Central memory CD8-positive, alpha-beta T cell (primary cell): ENCODE measurements around the gene PATL1.
"Not testable (repeated sequence)": the region's sequence is repeated elsewhere in the genome, so short reads cannot be mapped to it uniquely, and the experiment has no call there.

Experiments
- ATAC-seq: fragments of 150-1000 bp; cut with Tn5 transposase; replicated peaks from 2 replicates; pipeline ENCODE4 v1.10.0; 2022; ENCODE audit warnings: mild to moderate bottlenecking, moderate FRiP score, moderate number of reproducible peaks; ENCODE audit not compliant: poor library complexity, severe bottlenecking; ENCODE audit errors: extremely low read depth
- DNase-seq, 2 donors: peaks; one replicate each; pipeline ENCODE4 v3.0.0; 2021; ENCODE audit warnings: low spot score in 2 of 2
- H3K27ac Mint-ChIP-seq: one replicate; pipeline ENCODE4 v1.8.0; 2022; ENCODE audit warnings: low read depth, mild to moderate bottlenecking, moderate library complexity, mixed read lengths
- H3K27me3 Mint-ChIP-seq: one replicate; pipeline ENCODE4 v1.8.0; 2022; ENCODE audit warnings: mixed read lengths
- H3K36me3 Mint-ChIP-seq: one replicate; pipeline ENCODE4 v1.8.0; 2022; ENCODE audit warnings: mild to moderate bottlenecking, moderate library complexity, mixed read lengths; ENCODE audit not compliant: insufficient read depth
- H3K4me1 Mint-ChIP-seq: one replicate; pipeline ENCODE4 v1.8.0; 2022; ENCODE audit warnings: mixed read lengths
- H3K4me3 Mint-ChIP-seq: one replicate; pipeline ENCODE4 v1.8.0; 2022; ENCODE audit warnings: mild to moderate bottlenecking, moderate library complexity, mixed read lengths
- H3K9me3 Mint-ChIP-seq: one replicate; pipeline ENCODE4 v1.8.0; 2022; ENCODE audit warnings: mixed read lengths

PATL1 gene

GRCh38 chr11:59626969-59627368 is 41.9 kb downstream of the PATL1 start:
- H3K4me3 Mint-ChIP-seq, H3K27me3 Mint-ChIP-seq, H3K4me1 Mint-ChIP-seq, H3K27ac Mint-ChIP-seq, ATAC-seq, H3K9me3 Mint-ChIP-seq, H3K36me3 Mint-ChIP-seq, DNase-seq: not testable (repeated sequence)

- Mint-ChIP-seq H3K4me1 (no peaks in the 10 kb centered on the region), H3K27me3 (no peaks in the 10 kb centered on the region), H3K9me3 (no peaks in the 10 kb centered on the region), H3K4me3 (no peak overlapping the region), H3K36me3 (no peaks in the 10 kb centered on the region), H3K27ac (no peak overlapping the region)
- no peak for ATAC-seq
- no peak for DNase-seq
Observed at GRCh38 chr11:59625703-59626102, 43.1 kb downstream of the PATL1 start.

GRCh38 chr11:59617876-59618275 is 51.0 kb downstream of the PATL1 start:
- Mint-ChIP-seq H3K27ac (no peak overlapping the region), H3K27me3 (no peaks in the 10 kb centered on the region), H3K36me3 (peaks cover 19% of the 10 kb centered on the region), H3K9me3 (no peaks in the 10 kb centered on the region), H3K4me1 (peaks cover 23% of the 10 kb centered on the region), H3K4me3 (no peak overlapping the region)
- ATAC-seq (no peak), DNase-seq (no peak)

GRCh38 chr11:59616396-59616982 is 52.3 kb downstream of the PATL1 start:
- peaks cover 35% of the 10 kb centered on the region for H3K4me1 Mint-ChIP-seq
- H3K9me3 Mint-ChIP-seq = no peaks in the 10 kb centered on the region

GRCh38 chr11:59615637-59616395 is 53.0 kb downstream of the PATL1 start, which contains the start of gene OSBP:
OSBP (minus strand) TSS chr11:59615774; CDS start chr11:59615664, 110 bp downstream.
- peak within 1 kb of the TSS; percentile 92 for H3K4me3 Mint-ChIP-seq
- H3K27ac Mint-ChIP-seq = peak within 1 kb of the TSS; percentile 81
- H3K4me1 Mint-ChIP-seq = peaks cover 39% of the 10 kb centered on the region
- ATAC-seq (peak; percentile 86), DNase-seq (peak; percentile 94 to 99)
- no peaks in the 10 kb centered on the region for H3K27me3 Mint-ChIP-seq
- H3K9me3 Mint-ChIP-seq = no peaks in the 10 kb centered on the region
- peaks cover 19% of the 10 kb centered on the region for H3K36me3 Mint-ChIP-seq

More at GRCh38 chr11:59616396-59616982, 52.3 kb downstream of the PATL1 start:
- Mint-ChIP-seq H3K36me3 (peaks cover 19% of the 10 kb centered on the region), H3K27ac (peak overlapping the region; percentile 81), H3K27me3 (no peaks in the 10 kb centered on the region), H3K4me3 (peak overlapping the region; percentile 92)
- ATAC-seq (no peak), DNase-seq (no peak)

- Mint-ChIP-seq H3K36me3 (peaks cover 24% of the 10 kb centered on the region), H3K9me3 (no peaks in the 10 kb centered on the region), H3K27ac (peak overlapping the region; percentile 81), H3K4me3 (peak overlapping the region; percentile 92), H3K27me3 (no peaks in the 10 kb centered on the region), H3K4me1 (peaks cover 39% of the 10 kb centered on the region)
- DNase-seq = peak; percentile 36 to 46
- peak; percentile 21 for ATAC-seq
Observed at GRCh38 chr11:59615120-59615636, 53.7 kb downstream of the PATL1 start.

- Mint-ChIP-seq H3K4me1 (peaks cover 39% of the 10 kb centered on the region), H3K9me3 (no peaks in the 10 kb centered on the region), H3K4me3 (peak overlapping the region; percentile 92), H3K36me3 (peaks cover 31% of the 10 kb centered on the region), H3K27ac (peak overlapping the region; percentile 81), H3K27me3 (no peaks in the 10 kb centered on the region)
- ATAC-seq = no peak
- DNase-seq = no peak
Observed at GRCh38 chr11:59614277-59615119, 54.3 kb downstream of the PATL1 start.

- DNase-seq (no peak), ATAC-seq (no peak)
- Mint-ChIP-seq H3K27ac (no peak overlapping the region), H3K9me3 (no peaks in the 10 kb centered on the region), H3K27me3 (no peaks in the 10 kb centered on the region), H3K4me1 (peaks cover 39% of the 10 kb centered on the region), H3K4me3 (no peak overlapping the region), H3K36me3 (peaks cover 56% of the 10 kb centered on the region)
Observed at GRCh38 chr11:59611570-59612565, 57.0 kb downstream of the PATL1 start.

GRCh38 chr11:59610289-59610688 is 58.5 kb downstream of the PATL1 start:
- DNase-seq = no peak
- H3K36me3 Mint-ChIP-seq = peaks cover 61% of the 10 kb centered on the region
- ATAC-seq = no peak
- H3K27me3 Mint-ChIP-seq = no peaks in the 10 kb centered on the region
- H3K4me1 Mint-ChIP-seq = peaks cover 46% of the 10 kb centered on the region
- no peaks in the 10 kb centered on the region for H3K9me3 Mint-ChIP-seq
- H3K4me3 Mint-ChIP-seq = no peak overlapping the region
- no peak overlapping the region for H3K27ac Mint-ChIP-seq

- H3K9me3 Mint-ChIP-seq = no peaks in the 10 kb centered on the region
- H3K4me1 Mint-ChIP-seq = peaks cover 35% of the 10 kb centered on the region
- H3K4me3 Mint-ChIP-seq = no peak overlapping the region
- no peak for ATAC-seq
- no peak for DNase-seq
- no peaks in the 10 kb centered on the region for H3K27me3 Mint-ChIP-seq
- peaks cover 69% of the 10 kb centered on the region for H3K36me3 Mint-ChIP-seq
- no peak overlapping the region for H3K27ac Mint-ChIP-seq
Observed at GRCh38 chr11:59607703-59608454, 61.0 kb downstream of the PATL1 start.

GRCh38 chr11:59602432-59602831 is 66.4 kb downstream of the PATL1 start:
- Mint-ChIP-seq H3K4me1 (peaks cover 21% of the 10 kb centered on the region), H3K27ac (no peak overlapping the region), H3K4me3 (no peak overlapping the region), H3K27me3 (no peaks in the 10 kb centered on the region), H3K36me3 (peaks cover 87% of the 10 kb centered on the region), H3K9me3 (no peaks in the 10 kb centered on the region)
- DNase-seq = no peak
- no peak for ATAC-seq
